ENCODE results near the gene CDC20.

Gene CDC20

DNA sequence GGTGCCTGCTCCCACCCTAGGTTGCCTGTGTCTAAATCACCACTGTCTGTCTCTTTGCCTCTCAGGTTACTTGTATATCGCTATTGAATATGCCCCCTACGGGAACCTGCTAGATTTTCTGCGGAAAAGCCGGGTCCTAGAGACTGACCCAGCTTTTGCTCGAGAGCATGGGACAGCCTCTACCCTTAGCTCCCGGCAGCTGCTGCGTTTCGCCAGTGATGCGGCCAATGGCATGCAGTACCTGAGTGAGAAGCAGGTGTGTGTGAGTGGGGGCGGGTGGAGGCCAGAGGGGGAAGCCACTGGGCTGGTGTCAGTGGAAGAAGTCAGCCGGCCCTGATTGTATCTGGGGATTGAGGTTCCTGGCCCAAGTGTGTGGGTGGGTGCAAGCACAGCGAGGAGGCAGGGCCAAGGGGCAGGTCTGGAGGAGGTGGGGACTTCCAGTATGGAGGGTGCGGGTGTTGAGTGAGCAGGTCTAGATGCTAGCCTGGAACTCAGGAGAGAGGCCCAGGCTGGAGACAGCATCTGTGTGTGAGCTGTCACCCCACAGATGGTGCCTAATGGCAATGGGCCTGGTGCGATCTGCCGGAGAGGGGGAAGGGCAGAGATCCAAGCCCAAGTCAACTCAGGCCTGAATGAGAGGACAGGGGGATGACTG, 40.8 kb upstream of the CDC20 start:
- Histone ChIP-seq H3K9ac (ENCODE audit: low read depth, low read length) (no peak overlapping the region), H3K4me3 (ENCODE audit: low read depth, low read length) (no peak overlapping the region), H3K36me3 (ENCODE audit: control insufficient read depth, insufficient read depth, low read length) (no peaks in the 10 kb centered on the region), H3K4me1 (ENCODE audit: control insufficient read depth, insufficient read depth, low read length) (peaks cover 2% of the 10 kb centered on the region), H3K9me3 (ENCODE audit: control insufficient read depth, insufficient read depth, low read length) (no peaks in the 10 kb centered on the region), H3K27me3 (ENCODE audit: control insufficient read depth, insufficient read depth, low read length) (no peaks in the 10 kb centered on the region)

GRCh38 chr1:43318831-43319230, 40.0 kb upstream of the CDC20 start:
- H3K9me3 ChIP-seq (ENCODE audit: control insufficient read depth, insufficient read depth, low read length) = no peaks in the 10 kb centered on the region
- no peaks in the 10 kb centered on the region for H3K27me3 ChIP-seq (ENCODE audit: control insufficient read depth, insufficient read depth, low read length)
- H3K4me3 ChIP-seq (ENCODE audit: low read depth, low read length) = no peak overlapping the region
- no peak overlapping the region for H3K9ac ChIP-seq (ENCODE audit: low read depth, low read length)
- H3K36me3 ChIP-seq (ENCODE audit: control insufficient read depth, insufficient read depth, low read length) = no peaks in the 10 kb centered on the region
- H3K4me1 ChIP-seq (ENCODE audit: control insufficient read depth, insufficient read depth, low read length) = peaks cover 2% of the 10 kb centered on the region

- Histone ChIP-seq H3K4me1 (ENCODE audit: control insufficient read depth, insufficient read depth, low read length) (peaks cover 2% of the 10 kb centered on the region), H3K27me3 (ENCODE audit: control insufficient read depth, insufficient read depth, low read length) (no peaks in the 10 kb centered on the region), H3K9me3 (ENCODE audit: control insufficient read depth, insufficient read depth, low read length) (no peaks in the 10 kb centered on the region), H3K36me3 (ENCODE audit: control insufficient read depth, insufficient read depth, low read length) (no peaks in the 10 kb centered on the region), H3K4me3 (ENCODE audit: low read depth, low read length) (no peak overlapping the region), H3K9ac (ENCODE audit: low read depth, low read length) (no peak overlapping the region)
Observed at GRCh38 chr1:43319288-43319687, 39.5 kb upstream of the CDC20 start.

DNA sequence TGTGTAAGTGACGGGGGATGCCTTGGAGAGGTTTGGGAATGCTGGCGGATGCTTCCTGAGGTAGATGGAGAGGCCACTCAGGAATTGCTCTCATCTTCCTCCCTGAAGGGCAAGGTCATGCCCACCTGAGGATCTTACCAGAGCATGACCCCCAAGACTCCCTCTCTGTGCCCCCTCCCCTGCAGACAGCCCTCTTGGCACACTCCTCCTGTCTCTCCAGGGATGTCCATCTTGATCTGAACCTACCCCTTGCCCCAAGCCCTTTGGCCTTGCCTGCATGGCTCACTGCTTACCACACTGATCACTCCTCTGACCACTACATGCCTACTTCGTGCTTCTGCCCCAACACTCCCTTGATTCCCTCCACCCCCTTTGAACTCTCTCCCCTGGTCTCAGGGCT, 39.0 kb upstream of the CDC20 start:
- no peaks in the 10 kb centered on the region for H3K9me3 ChIP-seq (ENCODE audit: control insufficient read depth, insufficient read depth, low read length)
- no peak overlapping the region for H3K9ac ChIP-seq (ENCODE audit: low read depth, low read length)
- no peaks in the 10 kb centered on the region for H3K27me3 ChIP-seq (ENCODE audit: control insufficient read depth, insufficient read depth, low read length)

GRCh38 chr1:43321331-43321891, 37.4 kb upstream of the CDC20 start:
- no peaks in the 10 kb centered on the region for H3K9me3 ChIP-seq (ENCODE audit: control insufficient read depth, insufficient read depth, low read length)
- no peaks in the 10 kb centered on the region for H3K27me3 ChIP-seq (ENCODE audit: control insufficient read depth, insufficient read depth, low read length)
- H3K4me1 ChIP-seq (ENCODE audit: control insufficient read depth, insufficient read depth, low read length) = peaks cover 2% of the 10 kb centered on the region
- H3K4me3 ChIP-seq (ENCODE audit: low read depth, low read length) = no peak overlapping the region
- H3K36me3 ChIP-seq (ENCODE audit: control insufficient read depth, insufficient read depth, low read length) = no peaks in the 10 kb centered on the region
- no peak overlapping the region for H3K9ac ChIP-seq (ENCODE audit: low read depth, low read length)

More for the DNA sequence above, 39.0 kb upstream of the CDC20 start:
- Histone ChIP-seq H3K4me3 (ENCODE audit: low read depth, low read length) (no peak overlapping the region), H3K4me1 (ENCODE audit: control insufficient read depth, insufficient read depth, low read length) (peaks cover 2% of the 10 kb centered on the region), H3K36me3 (ENCODE audit: control insufficient read depth, insufficient read depth, low read length) (no peaks in the 10 kb centered on the region)

GRCh38 chr1:43322506-43322905, 36.3 kb upstream of the CDC20 start:
- Histone ChIP-seq H3K36me3 (ENCODE audit: control insufficient read depth, insufficient read depth, low read length) (no peaks in the 10 kb centered on the region), H3K27me3 (ENCODE audit: control insufficient read depth, insufficient read depth, low read length) (no peaks in the 10 kb centered on the region), H3K4me1 (ENCODE audit: control insufficient read depth, insufficient read depth, low read length) (peaks cover 2% of the 10 kb centered on the region), H3K9me3 (ENCODE audit: control insufficient read depth, insufficient read depth, low read length) (no peaks in the 10 kb centered on the region), H3K4me3 (ENCODE audit: low read depth, low read length) (no peak overlapping the region), H3K9ac (ENCODE audit: low read depth, low read length) (no peak overlapping the region)

GRCh38 chr1:43324810-43325209, 34.0 kb upstream of the CDC20 start:
- Histone ChIP-seq H3K27me3 (ENCODE audit: control insufficient read depth, insufficient read depth, low read length) (no peaks in the 10 kb centered on the region), H3K4me3 (ENCODE audit: low read depth, low read length) (no peak overlapping the region), H3K9ac (ENCODE audit: low read depth, low read length) (no peak overlapping the region), H3K9me3 (ENCODE audit: control insufficient read depth, insufficient read depth, low read length) (peaks cover 6% of the 10 kb centered on the region), H3K36me3 (ENCODE audit: control insufficient read depth, insufficient read depth, low read length) (no peaks in the 10 kb centered on the region), H3K4me1 (ENCODE audit: control insufficient read depth, insufficient read depth, low read length) (peaks cover under 1% of the 10 kb centered on the region)

- no peaks in the 10 kb centered on the region for H3K27me3 ChIP-seq (ENCODE audit: control insufficient read depth, insufficient read depth, low read length)
- H3K9me3 ChIP-seq (ENCODE audit: control insufficient read depth, insufficient read depth, low read length) = peaks cover 6% of the 10 kb centered on the region
- H3K4me3 ChIP-seq (ENCODE audit: low read depth, low read length) = no peak overlapping the region
- peaks cover 3% of the 10 kb centered on the region for H3K4me1 ChIP-seq (ENCODE audit: control insufficient read depth, insufficient read depth, low read length)
- H3K9ac ChIP-seq (ENCODE audit: low read depth, low read length) = no peak overlapping the region
- H3K36me3 ChIP-seq (ENCODE audit: control insufficient read depth, insufficient read depth, low read length) = no peaks in the 10 kb centered on the region
Observed at GRCh38 chr1:43325381-43325780, 33.4 kb upstream of the CDC20 start.

GRCh38 chr1:43327549-43328292, 31.1 kb upstream of the CDC20 start:
- Histone ChIP-seq H3K4me3 (ENCODE audit: low read depth, low read length) (no peak overlapping the region), H3K9me3 (ENCODE audit: control insufficient read depth, insufficient read depth, low read length) (peaks cover 6% of the 10 kb centered on the region), H3K9ac (ENCODE audit: low read depth, low read length) (no peak overlapping the region), H3K27me3 (ENCODE audit: control insufficient read depth, insufficient read depth, low read length) (no peaks in the 10 kb centered on the region), H3K4me1 (ENCODE audit: control insufficient read depth, insufficient read depth, low read length) (peaks cover 3% of the 10 kb centered on the region), H3K36me3 (ENCODE audit: control insufficient read depth, insufficient read depth, low read length) (no peaks in the 10 kb centered on the region)

GRCh38 chr1:43329995-43330751, 28.6 kb upstream of the CDC20 start:
- Histone ChIP-seq H3K4me1 (ENCODE audit: control insufficient read depth, insufficient read depth, low read length) (peaks cover 3% of the 10 kb centered on the region), H3K9me3 (ENCODE audit: control insufficient read depth, insufficient read depth, low read length) (peaks cover 6% of the 10 kb centered on the region), H3K36me3 (ENCODE audit: control insufficient read depth, insufficient read depth, low read length) (no peaks in the 10 kb centered on the region), H3K4me3 (ENCODE audit: low read depth, low read length) (no peak overlapping the region), H3K27me3 (ENCODE audit: control insufficient read depth, insufficient read depth, low read length) (no peaks in the 10 kb centered on the region), H3K9ac (ENCODE audit: low read depth, low read length) (no peak overlapping the region)

DNA sequence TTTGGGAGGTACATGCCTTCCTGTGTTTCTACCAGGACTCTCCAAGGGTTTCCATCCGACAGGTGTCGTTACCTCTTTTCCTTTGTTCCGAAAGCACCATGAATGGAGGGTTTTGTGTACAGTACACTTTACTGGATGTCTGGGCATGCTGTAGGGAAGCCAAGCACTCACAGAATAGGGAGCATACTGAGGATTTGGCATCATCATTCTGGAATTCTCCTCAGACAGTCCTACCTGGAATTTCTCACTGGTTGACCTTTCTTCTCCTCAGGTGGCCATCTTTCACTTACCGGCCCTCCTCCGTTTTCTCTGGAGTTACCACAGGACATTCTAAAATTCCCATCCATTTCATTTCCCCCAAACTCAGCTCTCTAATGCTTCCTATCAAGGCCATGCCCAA, 27.1 kb upstream of the CDC20 start:
- Histone ChIP-seq H3K4me1 (ENCODE audit: control insufficient read depth, insufficient read depth, low read length) (peaks cover 3% of the 10 kb centered on the region), H3K9me3 (ENCODE audit: control insufficient read depth, insufficient read depth, low read length) (peaks cover 6% of the 10 kb centered on the region), H3K4me3 (ENCODE audit: low read depth, low read length) (no peak overlapping the region), H3K27me3 (ENCODE audit: control insufficient read depth, insufficient read depth, low read length) (no peaks in the 10 kb centered on the region), H3K9ac (ENCODE audit: low read depth, low read length) (no peak overlapping the region), H3K36me3 (ENCODE audit: control insufficient read depth, insufficient read depth, low read length) (no peaks in the 10 kb centered on the region)
